GM12865 (cell line): Measurements from ENCODE around the gene AVP.

Source experiments
- DNase-seq: peaks from one replicate; pipeline ENCODE4 v3.0.0; 2010; ENCODE audit warnings: low read depth
- H3K4me3 ChIP-seq: 2 replicates; pipeline ENCODE4 v1.5.1; 2011; ENCODE audit warnings: mild to moderate bottlenecking, low read depth, low read length, control low read depth
- CTCF ChIP-seq: IDR thresholded peaks from 2 replicates; pipeline ENCODE4 v1.5.1; 2011; ENCODE audit warnings: low read length, control low read depth, low read depth, inconsistent platforms; ENCODE audit not compliant: insufficient read depth; ENCODE audit errors: missing control alignments

The AVP gene

GRCh38 chr20:3100480-3100879 lies 16.0 kb upstream of the AVP start:
- H3K4me3 ChIP-seq, result no peak overlapping the region
- no peak for DNase-seq
- no peak for TF ChIP-seq CTCF

GRCh38 chr20:3094848-3095629 lies 10.5 kb upstream of the AVP start:
- no peak for TF ChIP-seq CTCF
- DNase-seq, result no peak
- H3K4me3 ChIP-seq, result no peak overlapping the region

- no peak for TF ChIP-seq CTCF
- no peak overlapping the region for H3K4me3 ChIP-seq
- no peak for DNase-seq
Measured at GRCh38 chr20:3093861-3094361, 9.4 kb upstream of the AVP start.

- no peak overlapping the region for H3K4me3 ChIP-seq
- no peak for TF ChIP-seq CTCF
Measured at GRCh38 chr20:3092611-3093379, 8.3 kb upstream of the AVP start.

GRCh38 chr20:3090565-3090964 lies 6.0 kb upstream of the AVP start:
- DNase-seq, result no peak
- no peak overlapping the region for H3K4me3 ChIP-seq
- TF ChIP-seq CTCF, result no peak

More at GRCh38 chr20:3092611-3093379, 8.3 kb upstream of the AVP start:
- no peak for DNase-seq

- no peak for DNase-seq
- no peak overlapping the region for H3K4me3 ChIP-seq
- no peak for TF ChIP-seq CTCF
Measured at GRCh38 chr20:3088031-3088430, 3.5 kb upstream of the AVP start.
